GM06990 (cell line): ENCODE measurements around the gene CACNA2D2.

Experiments used
- DNase-seq: peaks from one replicate; pipeline ENCODE4 v3.0.0-alpha.2; 2011; ENCODE audit not compliant: insufficient read length; ENCODE audit errors: extremely low read depth
- H3K27me3 ChIP-seq: replicated peaks from 2 replicates; pipeline ENCODE4 v1.6.0; 2011; ENCODE audit warnings: low read length; ENCODE audit not compliant: control insufficient read depth, insufficient read depth
- H3K36me3 ChIP-seq: 2 replicates; pipeline ENCODE4 v1.5.1; 2011; ENCODE audit warnings: low read length; ENCODE audit not compliant: control insufficient read depth, insufficient read depth
- H3K4me3 ChIP-seq: replicated peaks from 2 replicates; pipeline ENCODE4 v1.5.1; 2011; ENCODE audit warnings: low read depth, mild to moderate bottlenecking, control low read depth, low read length
- TF ChIP-seq, protein P1 (sequence below): IDR thresholded peaks from 2 replicates; pipeline ENCODE4 v1.5.1; 2011; ENCODE audit warnings: low read length, control low read depth, mild to moderate bottlenecking, inconsistent platforms; ENCODE audit not compliant: insufficient read depth, poor library complexity, severe bottlenecking

The CACNA2D2 gene

GRCh38 chr3:50464569-50464968 is 38.9 kb downstream of the CACNA2D2 start:
- no peak for DNase-seq
- Histone ChIP-seq H3K4me3 (no peak overlapping the region), H3K36me3 (no peaks in the 10 kb centered on the region), H3K27me3 (peaks cover 2% of the 10 kb centered on the region)
- TF ChIP-seq, protein P1, sequence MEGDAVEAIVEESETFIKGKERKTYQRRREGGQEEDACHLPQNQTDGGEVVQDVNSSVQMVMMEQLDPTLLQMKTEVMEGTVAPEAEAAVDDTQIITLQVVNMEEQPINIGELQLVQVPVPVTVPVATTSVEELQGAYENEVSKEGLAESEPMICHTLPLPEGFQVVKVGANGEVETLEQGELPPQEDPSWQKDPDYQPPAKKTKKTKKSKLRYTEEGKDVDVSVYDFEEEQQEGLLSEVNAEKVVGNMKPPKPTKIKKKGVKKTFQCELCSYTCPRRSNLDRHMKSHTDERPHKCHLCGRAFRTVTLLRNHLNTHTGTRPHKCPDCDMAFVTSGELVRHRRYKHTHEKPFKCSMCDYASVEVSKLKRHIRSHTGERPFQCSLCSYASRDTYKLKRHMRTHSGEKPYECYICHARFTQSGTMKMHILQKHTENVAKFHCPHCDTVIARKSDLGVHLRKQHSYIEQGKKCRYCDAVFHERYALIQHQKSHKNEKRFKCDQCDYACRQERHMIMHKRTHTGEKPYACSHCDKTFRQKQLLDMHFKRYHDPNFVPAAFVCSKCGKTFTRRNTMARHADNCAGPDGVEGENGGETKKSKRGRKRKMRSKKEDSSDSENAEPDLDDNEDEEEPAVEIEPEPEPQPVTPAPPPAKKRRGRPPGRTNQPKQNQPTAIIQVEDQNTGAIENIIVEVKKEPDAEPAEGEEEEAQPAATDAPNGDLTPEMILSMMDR: no peak

DNA sequence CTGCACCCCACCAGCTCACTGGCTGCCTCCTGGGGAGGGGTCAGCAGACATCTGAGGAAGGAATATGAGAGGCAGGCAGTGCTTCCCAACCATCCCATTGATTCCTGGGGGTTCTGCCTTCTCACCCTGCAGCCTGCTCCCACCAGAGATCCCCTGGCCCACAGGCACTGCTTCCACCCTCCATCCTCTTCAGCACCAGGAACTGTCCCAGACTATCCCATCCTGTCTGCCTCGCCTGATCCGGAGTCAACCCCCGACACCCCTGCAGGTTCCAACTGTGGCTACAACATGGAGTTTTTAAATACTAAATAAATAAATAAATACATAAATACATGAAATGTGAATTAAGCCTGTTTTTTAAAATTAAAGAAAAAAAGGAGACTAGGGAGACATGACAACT is 43.6 kb downstream of the CACNA2D2 start:
- H3K36me3 ChIP-seq: no peaks in the 10 kb centered on the region
- no peak overlapping the region for H3K4me3 ChIP-seq
- peaks cover 3% of the 10 kb centered on the region for H3K27me3 ChIP-seq
- no peak for DNase-seq
- TF ChIP-seq, protein P1: no peak

- Histone ChIP-seq H3K36me3 (no peaks in the 10 kb centered on the region), H3K4me3 (no peak overlapping the region), H3K27me3 (peaks cover 3% of the 10 kb centered on the region; the same call in 1 of the 2 replicates)
- TF ChIP-seq, protein P1: no peak
- no peak for DNase-seq
These were observed 45.4 kb downstream of the CACNA2D2 start for GRCh38 chr3:50457988-50458387.

- H3K4me3 ChIP-seq: no peak overlapping the region
- no peaks in the 10 kb centered on the region for H3K36me3 ChIP-seq
- TF ChIP-seq, protein P1: no peak
- DNase-seq: no peak
- peaks cover 3% of the 10 kb centered on the region; the same call in 1 of the 2 replicates for H3K27me3 ChIP-seq
These were observed 48.0 kb downstream of the CACNA2D2 start for GRCh38 chr3:50455161-50456018.

DNA sequence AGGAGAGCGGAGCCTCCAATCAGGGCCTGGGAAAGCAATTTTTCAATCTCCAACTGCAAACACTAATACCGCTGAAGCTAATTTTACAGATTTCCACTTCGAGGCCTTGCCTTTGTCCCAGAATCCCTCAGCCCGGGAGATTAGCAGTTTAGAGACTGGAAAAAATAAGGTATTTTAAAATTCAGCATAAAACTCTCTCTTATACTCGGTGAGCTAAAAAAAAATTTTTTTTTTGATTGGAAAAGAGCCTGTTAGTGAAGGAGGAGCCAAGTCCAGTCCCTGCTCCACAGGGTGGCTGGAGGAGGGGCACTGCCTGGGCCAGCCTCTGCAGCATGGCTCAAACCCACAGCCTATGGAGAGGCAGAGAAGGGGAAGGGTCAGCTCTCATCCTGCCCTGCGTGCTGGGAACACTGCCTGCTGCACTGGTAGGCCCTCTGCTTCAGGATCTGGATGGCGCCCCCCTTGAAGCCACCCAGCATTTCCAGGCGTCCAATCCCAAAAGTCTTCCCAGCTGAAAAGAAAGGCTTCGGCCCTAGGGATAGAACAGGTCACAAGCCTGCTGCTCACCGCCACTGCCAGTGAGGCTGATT is 48.9 kb downstream of the CACNA2D2 start:
- TF ChIP-seq, protein P1: no peak
- DNase-seq: no peak
- H3K4me3 ChIP-seq: no peak overlapping the region
- no peaks in the 10 kb centered on the region for H3K36me3 ChIP-seq
- peaks cover 3% of the 10 kb centered on the region; the same call in 1 of the 2 replicates for H3K27me3 ChIP-seq
